Measurements from ENCODE around the gene SLAMF6. TPM values are rescaled to one million over a fixed set of nuclear protein-coding genes. Genes with fewer than 3 reads are reported as not detected.
"Not testable (repeated sequence)": the region's sequence is repeated elsewhere in the genome, so short reads cannot be mapped to it uniquely, and the experiment has no call there.

The SLAMF6 gene
- total RNA-seq, 2 donors from 2014 or later = 1.2 to 5.6 TPM

- Histone ChIP-seq H3K36me3 (no peaks in the 10 kb centered on the region), H3K4me1 (ENCODE audit: control insufficient read depth in 1 of 2, low read depth in 2 of 2) (no peaks in the 10 kb centered on the region), H3K9me3 (no peaks in the 10 kb centered on the region), H3K27ac (no peak overlapping the region), H3K27me3 (replicated peaks; ENCODE audit: insufficient read depth) (no peaks in the 10 kb centered on the region), H3K4me3 (no peak overlapping the region)
- ATAC-seq (ENCODE audit: insufficient number of reproducible peaks, low FRiP score, low read depth) (no peak), DNase-seq (ENCODE audit: low spot score) (no peak)
- no peak for TF ChIP-seq CTCF (IDR thresholded peaks at IDR 0.05)
Measured at GRCh38 chr1:160489513-160490261, 33.4 kb downstream of the SLAMF6 start.

GRCh38 chr1:160488347-160489058 lies 34.6 kb downstream of the SLAMF6 start:
- Histone ChIP-seq H3K36me3 (no peaks in the 10 kb centered on the region), H3K9me3 (no peaks in the 10 kb centered on the region), H3K27me3 (replicated peaks; ENCODE audit: insufficient read depth) (no peaks in the 10 kb centered on the region), H3K4me1 (ENCODE audit: control insufficient read depth in 1 of 2, low read depth in 2 of 2) (no peaks in the 10 kb centered on the region), H3K27ac (no peak overlapping the region), H3K4me3 (no peak overlapping the region)
- TF ChIP-seq CTCF (IDR thresholded peaks at IDR 0.05) = no peak
- ATAC-seq (ENCODE audit: insufficient number of reproducible peaks, low FRiP score, low read depth) (no peak), DNase-seq (ENCODE audit: low spot score) (no peak)

- Histone ChIP-seq H3K9me3 (no peaks in the 10 kb centered on the region), H3K27ac (no peak overlapping the region), H3K27me3 (replicated peaks; ENCODE audit: insufficient read depth) (no peaks in the 10 kb centered on the region), H3K4me1 (ENCODE audit: control insufficient read depth in 1 of 2, low read depth in 2 of 2) (no peaks in the 10 kb centered on the region), H3K36me3 (no peaks in the 10 kb centered on the region), H3K4me3 (no peak overlapping the region)
- no peak for DNase-seq (ENCODE audit: low spot score)
- no peak for TF ChIP-seq CTCF (IDR thresholded peaks at IDR 0.05)
- no peak for ATAC-seq (ENCODE audit: insufficient number of reproducible peaks, low FRiP score, low read depth)
Measured at GRCh38 chr1:160486453-160486852, 36.6 kb downstream of the SLAMF6 start.

GRCh38 chr1:160483505-160484185 lies 39.4 kb downstream of the SLAMF6 start:
- DNase-seq (ENCODE audit: low spot score) (no peak), ATAC-seq (ENCODE audit: insufficient number of reproducible peaks, low FRiP score, low read depth) (no peak)
- no peak overlapping the region for H3K4me3 ChIP-seq
- no peak for TF ChIP-seq CTCF (IDR thresholded peaks at IDR 0.05)
- no peak overlapping the region for H3K27ac ChIP-seq
- H3K36me3 ChIP-seq = no peaks in the 10 kb centered on the region
- no peaks in the 10 kb centered on the region for H3K9me3 ChIP-seq
- H3K27me3 ChIP-seq (replicated peaks; ENCODE audit: insufficient read depth) = no peaks in the 10 kb centered on the region
- no peaks in the 10 kb centered on the region for H3K4me1 ChIP-seq (ENCODE audit: control insufficient read depth in 1 of 2, low read depth in 2 of 2)

- no peak for ATAC-seq (ENCODE audit: insufficient number of reproducible peaks, low FRiP score, low read depth)
- H3K27me3 ChIP-seq (replicated peaks; ENCODE audit: insufficient read depth) = no peaks in the 10 kb centered on the region
Measured at GRCh38 chr1:160481979-160482596, 41.0 kb downstream of the SLAMF6 start.

GRCh38 chr1:160480781-160481180 lies 42.3 kb downstream of the SLAMF6 start:
- not testable (repeated sequence) for ATAC-seq (ENCODE audit: insufficient number of reproducible peaks, low FRiP score, low read depth); H3K27me3 ChIP-seq (replicated peaks; ENCODE audit: insufficient read depth); H3K27ac ChIP-seq; H3K9me3 ChIP-seq; H3K4me3 ChIP-seq; H3K4me1 ChIP-seq (ENCODE audit: control insufficient read depth in 1 of 2, low read depth in 2 of 2); H3K36me3 ChIP-seq; DNase-seq (ENCODE audit: low spot score)

More at GRCh38 chr1:160481979-160482596, 41.0 kb downstream of the SLAMF6 start:
- no peak for TF ChIP-seq CTCF (IDR thresholded peaks at IDR 0.05)
- Histone ChIP-seq H3K9me3 (no peaks in the 10 kb centered on the region), H3K4me1 (ENCODE audit: control insufficient read depth in 1 of 2, low read depth in 2 of 2) (no peaks in the 10 kb centered on the region), H3K36me3 (no peaks in the 10 kb centered on the region), H3K4me3 (no peak overlapping the region), H3K27ac (no peak overlapping the region)
- DNase-seq (ENCODE audit: low spot score) = no peak

GRCh38 chr1:160479091-160479490 lies 44.0 kb downstream of the SLAMF6 start:
- ATAC-seq (ENCODE audit: insufficient number of reproducible peaks, low FRiP score, low read depth); DNase-seq (ENCODE audit: low spot score); H3K4me1 ChIP-seq (ENCODE audit: control insufficient read depth in 1 of 2, low read depth in 2 of 2); H3K27me3 ChIP-seq (replicated peaks; ENCODE audit: insufficient read depth); H3K27ac ChIP-seq; H3K36me3 ChIP-seq; H3K4me3 ChIP-seq; H3K9me3 ChIP-seq: not testable (repeated sequence)
